GM10266 (cell line): Measurements from ENCODE around the gene DSG3.
A peak's percentile ranks its signal among the peaks of the same experiment; 100 is the strongest.

Experiments
- DNase-seq: peaks from one replicate; pipeline ENCODE4 v3.0.0; 2012; ENCODE audit errors: extremely low spot score
- CTCF ChIP-seq: IDR thresholded peaks from 2 replicates; pipeline ENCODE4 v1.5.1; 2012; ENCODE audit warnings: mild to moderate bottlenecking, low read depth; ENCODE audit not compliant: control insufficient read depth, insufficient read depth; ENCODE audit errors: missing control alignments

Gene DSG3

GRCh38 chr18:31430554-31430953 is 17.0 kb upstream of the DSG3 start:
- no peak for DNase-seq
- no peak for TF ChIP-seq CTCF

GRCh38 chr18:31432316-31432715 is 15.2 kb upstream of the DSG3 start:
- no peak for TF ChIP-seq CTCF
- no peak for DNase-seq

- no peak for TF ChIP-seq CTCF
- DNase-seq: no peak
Measured at GRCh38 chr18:31436825-31437224, 10.7 kb upstream of the DSG3 start.

GRCh38 chr18:31438402-31438801 is 9.1 kb upstream of the DSG3 start:
- no peak for TF ChIP-seq CTCF
- peak; percentile 17 for DNase-seq

GRCh38 chr18:31439807-31440325 is 7.7 kb upstream of the DSG3 start:
- no peak for TF ChIP-seq CTCF
- no peak for DNase-seq

GRCh38 chr18:31440787-31441186 is 6.8 kb upstream of the DSG3 start:
- no peak for TF ChIP-seq CTCF
- DNase-seq: no peak

GRCh38 chr18:31441493-31441892 is 6.0 kb upstream of the DSG3 start:
- TF ChIP-seq CTCF: no peak
- DNase-seq: no peak
